GM10266 (cell line): ENCODE measurements around the gene RADX.

Experiments
- DNase-seq: peaks from one replicate; pipeline ENCODE4 v3.0.0; 2012; ENCODE audit errors: extremely low spot score
- CTCF ChIP-seq: IDR thresholded peaks from 2 replicates; pipeline ENCODE4 v1.5.1; 2012; ENCODE audit warnings: mild to moderate bottlenecking, low read depth; ENCODE audit not compliant: control insufficient read depth, insufficient read depth; ENCODE audit errors: missing control alignments

Gene RADX

DNA sequence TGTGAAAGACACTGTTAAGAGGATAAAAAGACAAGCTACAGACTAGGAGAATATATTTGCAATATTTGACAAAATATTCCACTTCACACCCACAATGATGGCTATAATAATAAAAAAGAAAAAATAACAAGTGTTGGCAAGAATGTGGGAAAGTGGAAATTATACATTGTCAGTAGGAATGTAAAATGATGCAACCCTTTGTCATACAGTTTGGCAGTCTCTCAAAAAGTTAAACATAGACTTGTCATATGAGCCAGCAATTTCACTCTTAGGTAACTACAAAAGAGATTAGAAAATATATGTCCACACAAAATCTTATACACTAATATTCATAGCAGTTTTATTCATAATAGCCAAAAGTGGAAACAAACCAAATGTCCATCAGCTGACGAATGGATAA lies 5.2 kb upstream of the RADX start:
- no peak for TF ChIP-seq CTCF
- DNase-seq, result no peak

- no peak for TF ChIP-seq CTCF
- no peak for DNase-seq
Measured at GRCh38 chrX:106608016-106608415, 3.8 kb upstream of the RADX start.

DNA sequence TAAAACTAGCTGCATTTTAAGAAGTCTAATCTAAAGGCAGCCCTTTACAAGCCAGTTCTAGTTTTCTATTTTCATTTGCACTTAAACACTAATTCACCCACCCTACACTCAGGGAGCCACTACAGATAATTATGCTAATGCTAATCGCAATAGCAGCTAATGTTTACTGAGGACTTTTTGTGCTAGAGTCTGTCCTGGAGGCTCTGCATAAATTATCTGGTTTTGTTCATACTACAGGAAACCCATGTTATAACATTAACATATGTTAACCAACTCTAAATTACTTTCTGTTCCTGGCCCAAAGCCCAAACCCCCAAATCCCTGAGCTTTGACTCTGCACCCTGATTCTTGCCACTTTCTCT lies 480 bp upstream of the RADX start:
- no peak for DNase-seq
- TF ChIP-seq CTCF, result no peak

DNA sequence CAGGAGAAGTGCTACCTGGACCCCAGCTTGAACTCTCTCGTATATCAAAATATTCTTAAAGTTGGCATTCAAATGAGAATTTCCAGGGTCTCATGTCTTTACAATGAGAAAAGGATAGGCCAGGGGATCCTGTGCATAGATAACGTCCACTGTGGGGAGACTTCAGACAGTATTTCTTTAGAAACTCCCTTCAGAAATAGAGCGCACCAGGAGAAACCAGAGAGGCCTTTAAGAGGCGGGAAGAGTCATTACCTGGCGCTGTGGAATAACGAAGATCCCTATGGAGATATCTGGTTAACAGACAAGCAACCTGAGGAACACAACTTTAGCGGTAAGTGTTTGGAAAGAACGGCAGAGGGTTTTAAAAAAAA lies 600 bp downstream of the RADX start:
- TF ChIP-seq CTCF, result no peak
- no peak for DNase-seq

GRCh38 chrX:106613277-106613676 lies 1.5 kb downstream of the RADX start:
- no peak for DNase-seq

GRCh38 chrX:106615041-106615440 lies 3.3 kb downstream of the RADX start:
- no peak for DNase-seq
- TF ChIP-seq CTCF, result no peak

More at GRCh38 chrX:106613277-106613676, 1.5 kb downstream of the RADX start:
- TF ChIP-seq CTCF, result no peak

GRCh38 chrX:106619797-106620196 lies 8.0 kb downstream of the RADX start:
- peak; percentile 2 for DNase-seq
- TF ChIP-seq CTCF, result peak; percentile 32
